CD4-positive, alpha-beta T cell treated with Interferon alpha-2 for 1 hour (primary cell): Measurements from ENCODE around the gene CRYGS.
"Not testable (repeated sequence)": the region's sequence is repeated elsewhere in the genome, so short reads cannot be mapped to it uniquely, and the experiment has no call there.

Source experiments
- DNase-seq, 2 donors: peaks; one replicate each; pipeline ENCODE4 v3.0.0-alpha.2; 2020 to 2022

CRYGS gene

GRCh38 chr3:186552408-186553031 lies 8.3 kb upstream of the CRYGS start:
- DNase-seq = no peak

GRCh38 chr3:186551387-186551786 lies 7.2 kb upstream of the CRYGS start:
- DNase-seq = no peak

- no peak for DNase-seq
Measured at GRCh38 chr3:186549497-186549896, 5.3 kb upstream of the CRYGS start.

GRCh38 chr3:186540835-186541226 lies 3.3 kb downstream of the CRYGS start:
- no peak for DNase-seq

GRCh38 chr3:186540221-186540834 lies 3.9 kb downstream of the CRYGS start:
- peak; percentile 79 to 89 for DNase-seq

GRCh38 chr3:186538779-186539178 lies 5.4 kb downstream of the CRYGS start:
- DNase-seq = no peak

- no peak for DNase-seq
Measured at GRCh38 chr3:186536883-186537844, 7.0 kb downstream of the CRYGS start.

- DNase-seq = peak; percentile 63 to 64
Measured at GRCh38 chr3:186534113-186534669, 10.0 kb downstream of the CRYGS start.

- DNase-seq = peak in 1 of 2 donors; percentile 51
Measured at GRCh38 chr3:186532598-186533072, 11.5 kb downstream of the CRYGS start.

- not testable (repeated sequence) for DNase-seq
Measured at GRCh38 chr3:186531694-186532093, 12.5 kb downstream of the CRYGS start.

GRCh38 chr3:186530415-186530814 lies 13.8 kb downstream of the CRYGS start:
- DNase-seq = no peak

- no peak for DNase-seq
Measured at GRCh38 chr3:186529201-186529999, 14.8 kb downstream of the CRYGS start.

GRCh38 chr3:186526256-186526606 lies 17.9 kb downstream of the CRYGS start:
- peak in 1 of 2 donors; percentile 32 for DNase-seq

- no peak for DNase-seq
Measured at GRCh38 chr3:186525369-186526255, 18.6 kb downstream of the CRYGS start.

- DNase-seq = no peak
Measured at GRCh38 chr3:186524616-186525015, 19.6 kb downstream of the CRYGS start.

GRCh38 chr3:186523434-186523833 lies 20.7 kb downstream of the CRYGS start:
- no peak for DNase-seq

- no peak for DNase-seq
Measured at GRCh38 chr3:186523022-186523421, 21.2 kb downstream of the CRYGS start.

- DNase-seq = peak in 1 of 2 donors; percentile 14
Measured at GRCh38 chr3:186520957-186521842, 23.0 kb downstream of the CRYGS start.

GRCh38 chr3:186520431-186520830 lies 23.7 kb downstream of the CRYGS start:
- DNase-seq = no peak

- DNase-seq = peak; percentile 69 to 78
Measured at GRCh38 chr3:186519021-186519658, 25.0 kb downstream of the CRYGS start.
